OCI-LY3 (cell line): ENCODE results near the gene PLD4.
"Not testable (repeated sequence)": the region's sequence is repeated elsewhere in the genome, so short reads cannot be mapped to it uniquely, and the experiment has no call there.

ENCODE experiments used
- CTCF ChIP-seq: fragments of 200-600, 300-600 bp; sonication (generic); IDR thresholded peaks from 2 replicates; pipeline ENCODE4 v1.5.1; 2014; ENCODE audit warnings: antibody characterized with exemption, low read length, low read depth
- EZH2phosphoT487 ChIP-seq: fragments of 200-600 bp; shearing (Covaris generic); IDR thresholded peaks from 2 replicates; pipeline ENCODE4 v1.6.1; 2018; ENCODE audit warnings: antibody characterized with exemption, mixed run types, low read depth

GRCh38 chr14:104919152-104919992, 5.3 kb upstream of the PLD4 start:
- not testable (repeated sequence) for TF ChIP-seq CTCF, EZH2phosphoT487
